ENCODE data around the gene SCFD2. TPM values are rescaled to one million over a fixed set of nuclear protein-coding genes. Genes with fewer than 3 reads are reported as not detected.
"Not testable (repeated sequence)": the region's sequence is repeated elsewhere in the genome, so short reads cannot be mapped to it uniquely, and the experiment has no call there.

SCFD2 gene
- total RNA-seq, 2 donors from 2014 or later: 19.3 to 26.7 TPM

DNA sequence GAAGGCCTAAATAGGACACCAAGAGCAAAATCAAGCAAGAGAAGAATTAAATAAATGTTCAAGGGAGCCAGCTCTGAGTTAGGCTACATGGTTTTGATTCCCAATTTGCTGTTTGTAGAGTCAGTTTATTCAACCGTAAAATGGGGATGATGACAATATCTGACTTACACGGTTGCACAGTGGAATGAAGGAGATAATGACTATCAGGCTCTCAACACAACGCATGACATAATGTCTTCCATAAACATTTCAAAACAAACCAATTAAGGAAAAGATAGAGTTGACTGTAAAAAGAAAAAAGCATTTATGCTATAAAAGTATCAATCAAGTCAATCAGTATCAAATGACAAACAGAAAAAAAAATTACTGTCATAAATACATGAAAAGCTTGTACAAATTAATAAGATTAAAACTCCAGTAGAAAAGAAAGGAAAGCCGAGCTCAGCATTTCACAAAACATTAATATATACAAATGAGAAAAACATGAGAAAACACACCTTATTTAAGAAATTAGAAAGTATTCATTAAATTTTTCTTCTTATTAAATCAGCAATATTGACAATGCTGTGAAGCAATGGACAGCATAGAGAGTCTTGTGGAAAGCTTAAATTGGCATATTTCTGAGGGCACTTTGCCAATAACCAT is 179.0 kb downstream of the SCFD2 start:
- Mint-ChIP-seq H3K36me3 (ENCODE audit: low read depth) (peaks cover 6% of the 10 kb centered on the region), H3K27me3 (no peaks in the 10 kb centered on the region), H3K4me1 (peaks cover 2% of the 10 kb centered on the region), H3K27ac (no peak overlapping the region), H3K4me3 (no peak overlapping the region)
- H3K9me3 ChIP-seq (ENCODE audit: control insufficient read depth, low read length, poor library complexity, severe bottlenecking): no peaks in the 10 kb centered on the region
- DNase-seq (no peak), ATAC-seq (no peak)

DNA sequence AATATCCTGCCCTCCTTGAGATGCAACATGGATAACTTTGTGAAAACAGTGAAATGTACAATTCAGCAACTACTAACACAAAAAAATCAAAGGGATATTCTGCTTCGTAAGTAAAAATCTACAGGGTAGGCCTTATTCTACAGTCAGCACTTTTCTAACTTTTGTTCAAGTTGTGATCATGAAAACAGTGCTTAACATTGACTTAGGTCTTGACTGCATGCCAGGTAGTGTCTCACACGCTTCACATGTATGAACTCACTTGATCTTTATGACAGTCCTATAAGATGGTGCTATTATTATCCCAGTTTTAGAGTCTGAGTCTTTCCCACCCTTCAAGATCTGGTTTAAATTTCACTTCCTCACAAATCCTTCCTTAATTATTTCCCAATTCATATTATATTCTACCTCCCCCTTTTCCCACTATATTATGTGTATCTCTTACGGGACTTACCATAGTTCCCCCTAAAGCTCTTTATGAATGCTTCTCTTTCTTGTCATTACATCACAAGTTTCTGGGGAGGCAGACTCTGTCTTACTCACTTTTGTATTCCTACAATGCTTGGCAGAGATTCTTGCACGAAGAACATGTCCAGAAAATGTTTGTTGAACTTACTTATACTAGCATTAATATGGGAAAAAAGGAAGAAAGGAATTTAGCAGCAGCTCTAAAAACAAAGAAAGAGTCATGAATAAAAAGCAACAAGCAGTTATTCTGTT is 179.8 kb downstream of the SCFD2 start:
- ATAC-seq (no peak), DNase-seq (no peak)
- H3K9me3 ChIP-seq (ENCODE audit: control insufficient read depth, low read length, poor library complexity, severe bottlenecking): no peaks in the 10 kb centered on the region
- Mint-ChIP-seq H3K27ac (no peak overlapping the region), H3K4me1 (peaks cover 2% of the 10 kb centered on the region), H3K4me3 (no peak overlapping the region), H3K27me3 (no peaks in the 10 kb centered on the region), H3K36me3 (ENCODE audit: low read depth) (peaks cover 6% of the 10 kb centered on the region)

DNA sequence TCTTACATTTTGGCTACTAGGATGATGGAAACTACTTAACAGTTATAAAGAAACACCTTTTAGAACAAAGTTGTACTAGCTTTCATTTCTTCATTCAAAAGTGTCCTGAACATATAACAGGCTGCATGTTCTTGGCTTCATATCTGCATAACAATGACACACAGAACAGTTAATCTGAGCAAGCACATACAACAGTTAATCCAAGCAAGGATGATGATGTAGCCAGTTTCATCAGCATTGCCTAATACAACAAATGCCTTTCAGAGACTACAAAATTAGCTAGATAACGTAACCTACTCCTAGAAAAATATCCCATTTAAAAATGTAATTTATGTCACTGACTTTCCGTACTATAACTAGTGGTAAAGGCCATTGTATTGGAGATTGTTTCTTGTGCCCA is 182.1 kb downstream of the SCFD2 start:
- DNase-seq: no peak
- Mint-ChIP-seq H3K4me3 (no peak overlapping the region), H3K4me1 (peaks cover 2% of the 10 kb centered on the region), H3K27ac (no peak overlapping the region), H3K36me3 (ENCODE audit: low read depth) (peaks cover 4% of the 10 kb centered on the region), H3K27me3 (no peaks in the 10 kb centered on the region)
- no peak for ATAC-seq
- H3K9me3 ChIP-seq (ENCODE audit: control insufficient read depth, low read length, poor library complexity, severe bottlenecking): no peaks in the 10 kb centered on the region

DNA sequence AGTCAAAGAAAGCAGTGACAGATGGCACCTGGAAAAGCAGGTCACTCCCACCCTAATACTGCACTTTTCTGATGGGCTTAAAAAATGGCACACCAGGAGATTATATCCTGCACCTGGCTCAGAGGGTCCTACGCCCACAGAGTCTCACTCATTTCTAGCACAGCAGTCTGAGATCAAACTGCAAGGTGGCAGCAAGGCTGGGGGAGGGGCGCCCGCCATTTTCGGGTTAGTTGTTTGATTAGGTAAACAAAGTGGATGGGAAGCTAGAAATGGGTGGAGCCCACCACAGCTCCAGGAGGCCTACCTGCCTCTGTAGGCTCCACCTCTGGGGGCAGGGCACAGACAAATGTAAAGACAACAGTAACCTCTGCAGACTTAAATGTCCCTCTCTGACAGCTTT is 188.1 kb downstream of the SCFD2 start:
- not testable (repeated sequence) for H3K36me3 Mint-ChIP-seq (ENCODE audit: low read depth); ATAC-seq

DNA sequence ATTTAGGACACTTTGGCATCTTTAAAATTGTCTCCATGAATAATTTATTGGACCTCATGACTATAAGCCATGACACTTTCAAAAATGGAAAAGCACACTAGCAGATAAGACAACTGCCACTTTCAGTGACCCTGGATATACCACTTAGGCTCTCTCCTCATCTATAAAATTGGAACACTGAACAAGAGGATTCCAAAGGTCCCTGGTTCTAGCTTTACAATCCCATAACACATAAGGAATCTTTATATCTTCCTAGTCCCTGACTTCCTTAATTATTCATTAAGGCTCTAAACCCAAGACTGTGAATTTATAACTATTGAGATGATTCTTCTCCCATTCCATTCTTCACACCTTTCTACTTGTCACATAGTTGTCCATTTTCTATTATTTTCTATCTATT is 190.2 kb downstream of the SCFD2 start:
- no peak for ATAC-seq
- H3K4me1 Mint-ChIP-seq: no peaks in the 10 kb centered on the region
- no peak for DNase-seq
- no peak overlapping the region for H3K4me3 Mint-ChIP-seq
- no peaks in the 10 kb centered on the region for H3K27me3 Mint-ChIP-seq
- H3K27ac Mint-ChIP-seq: no peak overlapping the region
- no peaks in the 10 kb centered on the region for H3K9me3 ChIP-seq (ENCODE audit: control insufficient read depth, low read length, poor library complexity, severe bottlenecking)
- H3K36me3 Mint-ChIP-seq (ENCODE audit: low read depth): no peaks in the 10 kb centered on the region

More for the DNA sequence above, 188.1 kb downstream of the SCFD2 start:
- H3K4me1 Mint-ChIP-seq; DNase-seq; H3K4me3 Mint-ChIP-seq; H3K27ac Mint-ChIP-seq; H3K27me3 Mint-ChIP-seq; H3K9me3 ChIP-seq (ENCODE audit: control insufficient read depth, low read length, poor library complexity, severe bottlenecking): not testable (repeated sequence)

DNA sequence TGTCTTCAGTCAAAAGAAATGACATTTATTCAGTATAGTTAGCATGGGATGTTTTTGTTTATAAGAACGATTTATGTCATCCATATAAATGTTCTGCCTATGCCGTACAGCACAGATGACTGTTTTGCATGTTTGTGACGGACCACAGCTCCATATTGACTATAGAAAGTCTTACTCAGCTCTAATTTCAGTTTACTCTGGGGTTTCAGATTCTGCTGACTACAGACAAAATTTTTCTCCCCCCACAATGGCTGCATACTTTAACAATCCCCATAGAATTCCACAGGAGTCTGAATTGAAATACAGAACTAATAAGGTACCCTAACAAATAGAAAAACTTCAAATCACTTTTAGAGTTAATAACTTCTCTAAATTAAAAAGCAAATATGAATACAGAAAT is 191.0 kb downstream of the SCFD2 start:
- H3K4me1 Mint-ChIP-seq: no peaks in the 10 kb centered on the region
- no peaks in the 10 kb centered on the region for H3K27me3 Mint-ChIP-seq
- DNase-seq: no peak
- no peak overlapping the region for H3K4me3 Mint-ChIP-seq
- H3K9me3 ChIP-seq (ENCODE audit: control insufficient read depth, low read length, poor library complexity, severe bottlenecking): no peaks in the 10 kb centered on the region
- no peak overlapping the region for H3K27ac Mint-ChIP-seq
- no peaks in the 10 kb centered on the region for H3K36me3 Mint-ChIP-seq (ENCODE audit: low read depth)
- no peak for ATAC-seq

DNA sequence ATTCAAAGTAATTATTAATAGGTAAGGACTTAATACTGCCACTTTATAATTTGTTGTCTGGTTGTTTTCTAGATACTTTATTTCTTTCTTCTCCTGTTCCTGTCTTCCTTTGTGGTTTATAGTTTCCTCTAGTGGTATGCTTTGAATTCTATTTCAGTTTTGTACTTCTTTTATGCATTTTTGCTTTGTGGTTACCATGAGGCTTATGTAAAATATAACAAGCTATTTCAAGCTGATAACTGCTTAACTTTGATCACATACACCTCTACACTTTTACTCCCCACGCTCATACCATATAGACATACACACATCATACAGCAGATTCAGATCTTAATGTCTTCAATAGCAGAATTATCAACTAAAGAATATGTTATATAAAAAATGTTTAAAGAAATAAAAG is 192.3 kb downstream of the SCFD2 start:
- H3K27me3 Mint-ChIP-seq: no peaks in the 10 kb centered on the region
- H3K4me1 Mint-ChIP-seq: no peaks in the 10 kb centered on the region
- no peak overlapping the region for H3K27ac Mint-ChIP-seq
- H3K36me3 Mint-ChIP-seq (ENCODE audit: low read depth): no peaks in the 10 kb centered on the region
- DNase-seq: no peak
- ATAC-seq: no peak
- no peaks in the 10 kb centered on the region for H3K9me3 ChIP-seq (ENCODE audit: control insufficient read depth, low read length, poor library complexity, severe bottlenecking)
- no peak overlapping the region for H3K4me3 Mint-ChIP-seq

DNA sequence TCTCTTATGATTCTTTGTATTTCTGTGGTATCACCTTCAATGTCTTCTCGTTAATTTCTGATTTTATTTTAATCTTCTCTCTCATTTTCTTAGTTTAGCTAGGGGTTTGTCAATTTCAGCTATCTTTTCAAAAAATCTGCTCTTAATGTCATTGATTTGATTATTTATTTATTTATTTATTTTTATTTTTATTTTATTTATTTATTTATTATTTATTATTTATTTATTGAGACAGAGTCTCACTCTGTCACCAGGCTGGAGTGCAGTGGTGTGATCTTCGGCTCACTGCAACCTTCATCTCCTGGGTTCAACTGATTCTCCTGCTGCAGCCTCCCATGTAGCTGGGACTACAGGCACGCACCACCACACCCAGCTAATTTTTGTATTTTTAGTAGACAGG is 194.1 kb downstream of the SCFD2 start:
- no peak overlapping the region for H3K27ac Mint-ChIP-seq
- H3K27me3 Mint-ChIP-seq: no peaks in the 10 kb centered on the region
- H3K4me3 Mint-ChIP-seq: no peak overlapping the region
- ATAC-seq: no peak
- H3K9me3 ChIP-seq (ENCODE audit: control insufficient read depth, low read length, poor library complexity, severe bottlenecking): no peaks in the 10 kb centered on the region
- H3K36me3 Mint-ChIP-seq (ENCODE audit: low read depth): no peaks in the 10 kb centered on the region
- no peaks in the 10 kb centered on the region for H3K4me1 Mint-ChIP-seq
- DNase-seq: no peak

DNA sequence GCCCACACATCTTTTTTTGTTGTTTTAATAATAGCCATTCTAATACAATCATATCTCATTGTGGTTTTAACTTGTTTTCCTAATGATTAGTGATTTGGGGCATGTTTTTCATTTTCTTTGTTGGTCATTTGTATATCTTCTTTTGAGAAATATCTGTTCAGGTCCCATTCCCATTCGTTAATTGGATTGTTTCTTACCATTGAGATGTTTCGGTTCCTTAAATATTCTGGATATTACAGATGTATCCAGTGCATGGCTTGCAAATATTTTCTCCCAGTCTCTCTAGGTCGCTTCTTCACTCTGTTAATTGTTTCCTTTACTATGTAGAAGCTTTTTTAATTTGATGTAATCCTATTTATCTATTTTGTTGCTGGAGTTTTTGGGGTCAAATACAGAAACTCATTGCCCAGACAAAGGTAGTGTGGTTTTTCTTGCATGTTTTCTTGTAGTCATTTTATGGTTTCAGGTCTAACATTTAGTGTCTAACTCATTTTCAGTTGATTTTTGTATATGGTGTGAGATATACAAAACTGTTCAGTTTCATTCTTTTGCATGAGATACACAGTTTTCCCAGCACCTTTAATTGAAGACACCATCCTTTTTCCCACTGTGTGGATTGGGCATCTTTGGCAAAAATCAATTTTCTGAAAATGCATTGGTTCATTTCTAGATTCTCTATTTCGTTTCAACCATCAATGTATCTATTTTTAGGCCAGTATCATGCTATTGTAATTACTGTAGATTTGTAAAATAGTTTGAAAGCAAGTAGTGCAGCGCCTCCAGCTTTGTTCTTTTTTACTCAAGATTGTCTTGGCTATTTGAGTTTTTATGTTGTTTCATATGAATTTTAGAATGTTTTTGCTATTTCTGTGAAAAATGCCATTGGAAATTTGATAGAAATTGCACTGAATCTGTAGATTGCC is 195.9 kb downstream of the SCFD2 start:
- Mint-ChIP-seq H3K36me3 (ENCODE audit: low read depth) (no peaks in the 10 kb centered on the region), H3K4me3 (no peak overlapping the region), H3K4me1 (no peaks in the 10 kb centered on the region), H3K27me3 (no peaks in the 10 kb centered on the region), H3K27ac (no peak overlapping the region)
- no peaks in the 10 kb centered on the region for H3K9me3 ChIP-seq (ENCODE audit: control insufficient read depth, low read length, poor library complexity, severe bottlenecking)
- ATAC-seq: no peak
- no peak for DNase-seq

DNA sequence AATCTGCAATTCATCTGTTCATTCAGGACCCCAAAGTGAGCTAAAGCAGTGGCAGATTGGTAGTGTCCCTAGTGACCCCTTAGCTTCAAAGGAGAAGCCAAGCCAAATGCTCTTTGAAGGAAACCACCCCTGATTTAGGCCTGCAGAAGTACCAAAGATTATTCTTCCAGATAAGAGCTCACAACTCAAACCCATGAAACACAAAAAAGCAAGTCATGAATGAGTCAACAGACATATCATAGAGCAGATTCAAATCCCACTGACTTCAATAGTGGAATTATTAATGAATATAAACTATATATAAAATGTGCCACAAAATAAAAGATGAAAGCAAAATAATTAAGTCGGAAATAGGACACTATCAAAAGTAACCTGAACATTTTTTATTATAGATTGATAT is 197.6 kb downstream of the SCFD2 start:
- H3K9me3 ChIP-seq (ENCODE audit: control insufficient read depth, low read length, poor library complexity, severe bottlenecking): no peaks in the 10 kb centered on the region
- no peak overlapping the region for H3K27ac Mint-ChIP-seq
- H3K4me3 Mint-ChIP-seq: no peak overlapping the region
- DNase-seq: no peak
- ATAC-seq: no peak
- H3K4me1 Mint-ChIP-seq: no peaks in the 10 kb centered on the region
- H3K36me3 Mint-ChIP-seq (ENCODE audit: low read depth): no peaks in the 10 kb centered on the region
- no peaks in the 10 kb centered on the region for H3K27me3 Mint-ChIP-seq

DNA sequence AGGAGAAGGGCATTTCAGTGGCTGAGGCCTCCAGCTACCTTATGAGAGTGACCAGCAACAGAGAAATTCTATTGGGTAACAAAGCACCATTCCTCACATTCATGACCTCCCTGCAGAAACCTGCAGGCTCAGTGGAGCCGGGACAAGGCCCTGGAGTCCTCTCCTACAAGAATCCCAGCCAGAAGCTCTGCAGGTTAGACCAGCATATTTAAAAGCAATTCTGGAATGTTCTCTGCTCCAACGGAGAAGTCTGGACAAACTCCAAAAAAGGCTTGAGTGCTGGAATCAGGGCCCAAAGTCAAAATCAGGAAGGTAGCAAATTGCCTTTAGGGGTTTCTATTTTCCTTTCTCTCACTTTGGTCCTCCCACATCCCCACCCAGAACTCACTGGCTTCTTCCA is 202.9 kb downstream of the SCFD2 start:
- DNase-seq (no peak), ATAC-seq (no peak)
- H3K27me3 Mint-ChIP-seq: no peaks in the 10 kb centered on the region
- no peak overlapping the region for H3K4me3 Mint-ChIP-seq
- H3K27ac Mint-ChIP-seq: no peak overlapping the region
- H3K9me3 ChIP-seq (ENCODE audit: control insufficient read depth, low read length, poor library complexity, severe bottlenecking): no peaks in the 10 kb centered on the region
- no peaks in the 10 kb centered on the region for H3K4me1 Mint-ChIP-seq
- H3K36me3 Mint-ChIP-seq (ENCODE audit: low read depth): peaks cover 2% of the 10 kb centered on the region

DNA sequence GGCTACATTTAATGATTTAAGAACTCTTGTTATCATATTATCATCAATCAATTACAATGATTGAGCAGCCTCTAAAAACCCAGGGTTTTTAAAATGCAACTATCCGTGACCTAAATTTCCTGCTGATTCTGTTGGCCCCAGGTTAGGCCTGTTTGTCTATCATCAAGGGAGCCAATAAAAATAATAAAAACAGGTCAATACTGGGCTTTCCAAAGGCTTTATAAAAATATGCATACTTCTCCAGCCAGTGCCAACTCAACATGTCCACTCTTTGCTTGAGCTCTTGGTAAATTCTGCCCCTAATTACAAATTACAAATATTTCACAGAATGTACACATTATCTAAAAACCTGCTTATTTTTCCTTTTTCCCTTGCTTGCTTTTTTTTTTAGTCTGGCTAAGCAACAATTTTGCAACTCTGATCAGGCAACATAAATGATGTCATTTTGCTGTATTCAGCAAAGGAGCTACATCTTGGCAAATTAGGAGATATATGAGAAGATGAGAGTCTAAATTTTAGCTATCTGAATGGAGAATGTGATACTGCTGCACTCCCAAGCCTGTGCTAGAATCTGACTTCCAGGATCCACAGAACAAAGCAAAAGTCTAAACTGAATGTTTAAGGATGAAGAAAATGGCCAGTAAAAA is 204.0 kb downstream of the SCFD2 start:
- no peak overlapping the region for H3K4me3 Mint-ChIP-seq
- H3K27me3 Mint-ChIP-seq: no peaks in the 10 kb centered on the region
- peaks cover 2% of the 10 kb centered on the region for H3K36me3 Mint-ChIP-seq (ENCODE audit: low read depth)
- no peak for DNase-seq
- no peak for ATAC-seq
- no peak overlapping the region for H3K27ac Mint-ChIP-seq
- H3K4me1 Mint-ChIP-seq: no peaks in the 10 kb centered on the region
- no peaks in the 10 kb centered on the region for H3K9me3 ChIP-seq (ENCODE audit: control insufficient read depth, low read length, poor library complexity, severe bottlenecking)

All from T-helper 17 cell (primary cell).